GM20000 (cell line): Measurements from ENCODE around the gene FASTKD3.

Experiments used
- DNase-seq: peaks from one replicate; pipeline ENCODE4 v3.0.0; 2012; ENCODE audit warnings: low spot score
- TF ChIP-seq, protein P1 (sequence below): IDR thresholded peaks from 2 replicates; pipeline ENCODE4 v1.5.1; 2012; ENCODE audit warnings: mild to moderate bottlenecking, control low read depth; ENCODE audit errors: extremely low read depth, missing control alignments

The FASTKD3 gene

DNA sequence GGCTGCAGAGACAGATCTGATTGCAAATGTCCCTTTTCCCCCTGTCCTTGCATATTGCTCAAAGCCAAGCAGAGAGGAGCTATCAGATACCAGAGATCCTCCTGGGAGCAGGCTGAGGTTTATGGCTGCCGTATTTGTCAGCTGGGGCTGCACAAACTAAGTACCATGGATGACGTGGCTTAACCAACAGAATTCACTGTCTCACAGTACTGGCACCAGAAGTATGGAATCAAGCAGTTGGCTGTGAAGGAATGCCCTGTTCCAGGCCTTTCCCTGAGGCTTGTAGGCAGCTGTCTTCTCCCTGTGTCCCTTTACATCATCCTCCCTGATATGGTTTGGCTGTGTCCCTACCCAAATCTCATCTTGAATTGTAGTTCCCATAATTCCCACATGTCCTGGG lies 20.5 kb downstream of the FASTKD3 start:
- TF ChIP-seq, protein P1, sequence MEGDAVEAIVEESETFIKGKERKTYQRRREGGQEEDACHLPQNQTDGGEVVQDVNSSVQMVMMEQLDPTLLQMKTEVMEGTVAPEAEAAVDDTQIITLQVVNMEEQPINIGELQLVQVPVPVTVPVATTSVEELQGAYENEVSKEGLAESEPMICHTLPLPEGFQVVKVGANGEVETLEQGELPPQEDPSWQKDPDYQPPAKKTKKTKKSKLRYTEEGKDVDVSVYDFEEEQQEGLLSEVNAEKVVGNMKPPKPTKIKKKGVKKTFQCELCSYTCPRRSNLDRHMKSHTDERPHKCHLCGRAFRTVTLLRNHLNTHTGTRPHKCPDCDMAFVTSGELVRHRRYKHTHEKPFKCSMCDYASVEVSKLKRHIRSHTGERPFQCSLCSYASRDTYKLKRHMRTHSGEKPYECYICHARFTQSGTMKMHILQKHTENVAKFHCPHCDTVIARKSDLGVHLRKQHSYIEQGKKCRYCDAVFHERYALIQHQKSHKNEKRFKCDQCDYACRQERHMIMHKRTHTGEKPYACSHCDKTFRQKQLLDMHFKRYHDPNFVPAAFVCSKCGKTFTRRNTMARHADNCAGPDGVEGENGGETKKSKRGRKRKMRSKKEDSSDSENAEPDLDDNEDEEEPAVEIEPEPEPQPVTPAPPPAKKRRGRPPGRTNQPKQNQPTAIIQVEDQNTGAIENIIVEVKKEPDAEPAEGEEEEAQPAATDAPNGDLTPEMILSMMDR, result no peak
- no peak for DNase-seq

DNA sequence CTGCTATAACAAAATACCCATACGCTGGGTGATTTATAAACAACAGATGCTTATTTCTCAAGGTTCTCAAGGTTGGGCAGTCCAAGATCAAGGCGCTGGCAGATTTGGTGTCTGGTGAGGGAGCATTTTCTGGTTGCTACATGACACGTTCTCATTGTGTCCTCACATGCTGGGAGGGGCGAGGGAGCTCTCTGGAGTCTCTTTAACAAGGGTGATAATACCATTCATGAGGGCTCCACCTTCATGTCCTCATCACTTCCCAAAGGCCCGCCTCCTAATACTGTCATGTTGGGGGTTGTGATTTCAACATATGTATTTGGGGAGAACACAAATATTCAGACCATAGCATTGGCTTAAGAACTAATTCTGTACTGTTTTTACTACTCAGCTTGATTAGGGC lies 22.5 kb downstream of the FASTKD3 start:
- no peak for DNase-seq
- TF ChIP-seq, protein P1, result no peak

DNA sequence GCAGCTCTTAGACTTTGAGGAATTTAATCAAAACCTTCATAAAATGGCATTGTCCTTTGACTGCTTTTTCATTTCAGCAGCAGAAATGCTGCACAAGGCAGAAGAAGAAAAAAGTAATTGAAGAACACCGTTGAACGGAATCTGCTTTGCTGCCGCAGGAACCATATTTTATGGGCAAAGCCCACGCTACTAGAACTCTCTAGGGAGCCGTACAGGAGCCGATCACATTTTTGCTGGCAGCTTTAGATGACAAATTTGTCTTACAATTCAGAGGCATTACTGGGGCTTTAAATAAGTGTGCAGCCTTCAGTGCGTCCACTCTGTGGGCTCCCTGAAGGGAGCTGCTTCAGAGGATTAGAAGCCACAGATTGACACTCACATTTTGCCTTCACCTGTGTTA lies 23.3 kb downstream of the FASTKD3 start:
- TF ChIP-seq, protein P1, result no peak
- no peak for DNase-seq

DNA sequence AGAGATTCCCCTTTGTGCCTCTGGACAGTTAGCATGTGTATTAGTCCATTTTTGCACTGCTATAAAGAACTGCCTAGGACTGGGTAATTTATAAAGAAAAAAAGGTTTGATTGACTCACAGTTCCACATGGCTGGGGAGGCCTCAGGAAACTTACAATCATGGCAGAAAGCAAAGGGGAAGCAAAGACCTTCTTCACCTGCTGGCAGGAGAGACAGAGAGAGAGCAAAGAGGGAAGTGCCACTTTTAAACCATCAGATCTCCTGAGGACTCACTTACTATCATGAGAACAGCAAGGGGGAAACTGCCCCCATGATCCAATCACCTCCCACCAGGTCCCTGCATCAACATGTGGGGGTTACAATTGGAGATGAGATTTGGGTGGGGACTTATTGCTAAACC lies 23.9 kb downstream of the FASTKD3 start:
- no peak for DNase-seq
- TF ChIP-seq, protein P1, result no peak

DNA sequence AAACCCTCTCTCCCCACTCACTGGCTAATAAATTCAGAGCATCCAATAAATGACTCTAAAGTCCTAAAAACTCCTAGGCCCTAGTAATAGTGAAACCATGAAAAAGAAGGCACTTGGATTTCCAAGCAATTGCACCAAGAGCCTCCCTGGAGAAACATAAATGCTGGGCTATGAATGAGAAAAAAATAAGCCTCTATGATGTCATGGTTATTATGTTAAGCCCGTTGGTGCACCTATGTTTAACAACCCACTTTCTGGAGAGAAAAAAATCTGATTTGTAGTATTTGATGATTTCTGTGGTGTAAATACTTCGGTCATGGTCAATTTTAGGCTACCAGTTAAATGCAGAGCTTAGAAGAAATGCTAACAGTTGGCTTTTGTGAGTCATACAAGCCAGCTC lies 26.3 kb downstream of the FASTKD3 start:
- TF ChIP-seq, protein P1, result no peak

DNA sequence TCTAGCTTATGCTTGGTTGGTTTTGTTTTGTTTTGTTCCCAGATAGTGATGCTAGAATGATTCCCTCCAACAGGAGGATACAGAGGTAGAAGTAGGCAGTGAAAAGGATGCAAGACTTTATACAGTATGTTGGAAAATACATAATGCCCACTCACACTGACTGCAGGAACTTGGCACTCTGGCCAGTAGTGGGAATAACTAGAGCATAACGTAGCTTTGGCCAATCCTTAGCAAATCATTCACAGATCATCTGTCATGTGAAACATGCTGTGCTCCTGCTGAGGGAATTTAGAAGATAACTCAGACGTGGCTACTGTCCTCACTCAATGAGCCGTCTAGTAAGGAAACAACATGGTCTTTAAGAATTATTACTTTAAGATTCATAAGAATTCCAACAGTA lies 31.4 kb downstream of the FASTKD3 start:
- TF ChIP-seq, protein P1, result no peak

More for the DNA sequence above, 26.3 kb downstream of the FASTKD3 start:
- DNase-seq, result no peak

DNA sequence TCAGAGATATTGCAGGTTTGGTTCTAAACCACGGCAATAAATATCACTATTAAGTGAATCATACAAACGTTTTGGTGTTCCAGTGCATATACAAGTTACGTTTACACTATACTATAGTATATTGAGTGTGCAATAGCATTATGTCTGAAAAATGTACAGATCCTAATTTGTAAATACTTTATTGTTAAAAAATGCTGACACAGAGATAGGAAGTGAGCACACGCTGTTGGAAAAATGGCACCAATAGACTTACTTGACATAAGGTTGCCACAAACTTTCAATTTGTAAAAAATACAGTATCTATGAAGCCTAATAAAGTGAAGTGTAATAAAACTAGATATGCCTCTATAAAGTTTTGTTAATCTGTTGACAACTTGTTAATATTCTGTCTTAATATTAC lies 33.8 kb downstream of the FASTKD3 start:
- TF ChIP-seq, protein P1, result no peak
- DNase-seq, result no peak

More for the DNA sequence above, 31.4 kb downstream of the FASTKD3 start:
- no peak for DNase-seq
